ENCODE results near the gene RNF207. TPM values are rescaled to one million over a fixed set of nuclear protein-coding genes. Genes with fewer than 3 reads are reported as not detected.

Gene RNF207
- total and polyA plus RNA-seq, 2 of the 13 experiments (the other 11 are each of a cell fraction or from before 2014, with no cell fraction given) = 9.8 to 15.9 TPM

DNA sequence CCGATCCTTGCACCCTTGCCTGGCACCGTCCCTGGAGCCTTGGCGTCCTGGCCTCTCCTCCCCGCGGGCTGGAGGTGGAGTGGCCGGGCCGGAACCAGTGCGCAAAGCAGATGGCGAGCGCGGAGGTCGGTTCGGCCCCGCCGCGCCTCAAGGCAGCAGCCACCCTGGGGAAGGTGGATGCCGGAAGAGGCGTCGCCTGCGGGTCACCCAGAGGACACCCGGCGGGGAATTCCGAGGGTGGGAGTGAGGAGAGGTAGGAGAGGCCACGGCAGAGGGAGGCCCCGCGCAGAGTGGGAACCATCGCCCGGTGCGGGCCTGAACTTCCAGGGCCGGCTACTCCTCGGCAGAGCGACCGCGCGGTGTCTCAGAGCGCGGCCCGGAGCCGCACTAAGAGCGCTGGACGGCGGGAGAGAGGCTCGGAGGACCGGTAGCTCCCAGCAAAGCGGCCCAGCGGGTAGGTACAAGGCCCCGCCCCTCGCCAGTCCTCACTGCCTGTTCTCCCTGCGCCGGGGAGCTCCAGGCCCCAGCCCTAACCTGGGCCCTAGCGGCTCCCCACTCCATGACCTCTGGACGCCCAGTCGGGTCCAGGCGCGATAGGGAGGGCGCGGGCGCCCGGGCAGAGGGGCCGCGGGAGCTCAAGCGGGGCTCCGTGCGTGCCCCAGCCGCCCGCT is at the start of gene RNF207 (continued):
- TF ChIP-seq, protein P1, sequence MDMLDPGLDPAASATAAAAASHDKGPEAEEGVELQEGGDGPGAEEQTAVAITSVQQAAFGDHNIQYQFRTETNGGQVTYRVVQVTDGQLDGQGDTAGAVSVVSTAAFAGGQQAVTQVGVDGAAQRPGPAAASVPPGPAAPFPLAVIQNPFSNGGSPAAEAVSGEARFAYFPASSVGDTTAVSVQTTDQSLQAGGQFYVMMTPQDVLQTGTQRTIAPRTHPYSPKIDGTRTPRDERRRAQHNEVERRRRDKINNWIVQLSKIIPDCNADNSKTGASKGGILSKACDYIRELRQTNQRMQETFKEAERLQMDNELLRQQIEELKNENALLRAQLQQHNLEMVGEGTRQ (IDR thresholded peaks at IDR 0.05; ENCODE audit: low read depth, low read length) = no peak
- TF ChIP-seq, protein P1 (CRISPR knock-in tag; IDR thresholded peaks at IDR 0.05; ENCODE audit: borderline replicate concordance) = no peak
- TF ChIP-seq HNRNPK (IDR thresholded peaks at IDR 0.05; ENCODE audit: low read depth, low read length, poor library complexity, severe bottlenecking) = no peak
- TF ChIP-seq, protein P2, sequence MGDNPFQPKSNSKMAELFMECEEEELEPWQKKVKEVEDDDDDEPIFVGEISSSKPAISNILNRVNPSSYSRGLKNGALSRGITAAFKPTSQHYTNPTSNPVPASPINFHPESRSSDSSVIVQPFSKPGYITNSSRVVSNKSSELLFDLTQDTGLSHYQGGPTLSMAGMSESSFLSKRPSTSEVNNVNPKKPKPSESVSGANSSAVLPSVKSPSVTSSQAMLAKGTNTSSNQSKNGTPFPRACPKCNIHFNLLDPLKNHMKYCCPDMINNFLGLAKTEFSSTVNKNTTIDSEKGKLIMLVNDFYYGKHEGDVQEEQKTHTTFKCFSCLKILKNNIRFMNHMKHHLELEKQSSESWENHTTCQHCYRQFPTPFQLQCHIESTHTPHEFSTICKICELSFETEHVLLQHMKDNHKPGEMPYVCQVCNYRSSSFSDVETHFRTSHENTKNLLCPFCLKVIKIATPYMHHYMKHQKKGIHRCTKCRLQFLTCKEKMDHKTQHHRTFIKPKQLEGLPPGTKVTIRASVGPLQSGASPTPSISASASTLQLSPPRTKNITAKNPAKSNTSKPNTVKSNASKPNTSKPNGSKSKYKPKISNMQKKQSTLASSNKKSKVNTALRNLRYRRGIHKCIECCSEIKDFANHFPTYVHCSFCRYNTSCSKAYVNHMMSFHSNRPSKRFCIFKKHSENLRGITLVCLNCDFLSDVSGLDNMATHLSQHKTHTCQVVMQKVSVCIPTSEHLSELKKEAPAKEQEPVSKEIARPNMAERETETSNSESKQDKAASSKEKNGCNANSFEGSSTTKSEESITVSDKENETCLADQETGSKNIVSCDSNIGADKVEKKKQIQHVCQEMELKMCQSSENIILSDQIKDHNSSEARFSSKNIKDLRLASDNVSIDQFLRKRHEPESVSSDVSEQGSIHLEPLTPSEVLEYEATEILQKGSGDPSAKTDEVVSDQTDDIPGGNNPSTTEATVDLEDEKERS (CRISPR knock-in tag; IDR thresholded peaks at IDR 0.05) = peak; percentile 64; the same call in 1 of the 2 replicates
- TF ChIP-seq, protein P3, sequence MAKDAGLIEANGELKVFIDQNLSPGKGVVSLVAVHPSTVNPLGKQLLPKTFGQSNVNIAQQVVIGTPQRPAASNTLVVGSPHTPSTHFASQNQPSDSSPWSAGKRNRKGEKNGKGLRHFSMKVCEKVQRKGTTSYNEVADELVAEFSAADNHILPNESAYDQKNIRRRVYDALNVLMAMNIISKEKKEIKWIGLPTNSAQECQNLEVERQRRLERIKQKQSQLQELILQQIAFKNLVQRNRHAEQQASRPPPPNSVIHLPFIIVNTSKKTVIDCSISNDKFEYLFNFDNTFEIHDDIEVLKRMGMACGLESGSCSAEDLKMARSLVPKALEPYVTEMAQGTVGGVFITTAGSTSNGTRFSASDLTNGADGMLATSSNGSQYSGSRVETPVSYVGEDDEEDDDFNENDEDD (CRISPR knock-in tag; IDR thresholded peaks at IDR 0.05; ENCODE audit: borderline replicate concordance) = peak; percentile 51; the same call in 1 of the 2 replicates
- TF ChIP-seq, protein P4, sequence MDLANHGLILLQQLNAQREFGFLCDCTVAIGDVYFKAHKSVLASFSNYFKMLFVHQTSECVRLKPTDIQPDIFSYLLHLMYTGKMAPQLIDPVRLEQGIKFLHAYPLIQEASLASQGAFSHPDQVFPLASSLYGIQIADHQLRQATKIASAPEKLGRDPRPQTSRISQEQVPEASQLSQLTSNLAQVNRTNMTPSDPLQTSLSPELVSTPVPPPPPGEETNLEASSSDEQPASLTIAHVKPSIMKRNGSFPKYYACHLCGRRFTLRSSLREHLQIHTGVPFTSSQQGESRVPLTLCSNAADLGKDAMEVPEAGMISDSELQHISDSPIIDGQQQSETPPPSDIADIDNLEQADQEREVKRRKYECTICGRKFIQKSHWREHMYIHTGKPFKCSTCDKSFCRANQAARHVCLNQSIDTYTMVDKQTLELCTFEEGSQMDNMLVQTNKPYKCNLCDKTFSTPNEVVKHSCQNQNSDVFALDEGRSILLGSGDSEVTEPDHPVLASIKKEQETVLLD (CRISPR knock-in tag; IDR thresholded peaks at IDR 0.05; ENCODE audit: low read depth) = no peak; the same call in 1 of the 2 replicates
- TF ChIP-seq CBX2 (IDR thresholded peaks at IDR 0.05; ENCODE audit: low read depth, low read length) = no peak
- TF ChIP-seq CBX2 (CRISPR knock-in tag; IDR thresholded peaks at IDR 0.05; ENCODE audit: low read depth) = no peak
- no peak for TF ChIP-seq ZC3H13 (CRISPR knock-in tag; IDR thresholded peaks at IDR 0.05)
- TF ChIP-seq PHF20 (CRISPR knock-in tag; IDR thresholded peaks at IDR 0.05) = peak; percentile 41; the same call in 1 of the 2 replicates
- TF ChIP-seq, protein P5, sequence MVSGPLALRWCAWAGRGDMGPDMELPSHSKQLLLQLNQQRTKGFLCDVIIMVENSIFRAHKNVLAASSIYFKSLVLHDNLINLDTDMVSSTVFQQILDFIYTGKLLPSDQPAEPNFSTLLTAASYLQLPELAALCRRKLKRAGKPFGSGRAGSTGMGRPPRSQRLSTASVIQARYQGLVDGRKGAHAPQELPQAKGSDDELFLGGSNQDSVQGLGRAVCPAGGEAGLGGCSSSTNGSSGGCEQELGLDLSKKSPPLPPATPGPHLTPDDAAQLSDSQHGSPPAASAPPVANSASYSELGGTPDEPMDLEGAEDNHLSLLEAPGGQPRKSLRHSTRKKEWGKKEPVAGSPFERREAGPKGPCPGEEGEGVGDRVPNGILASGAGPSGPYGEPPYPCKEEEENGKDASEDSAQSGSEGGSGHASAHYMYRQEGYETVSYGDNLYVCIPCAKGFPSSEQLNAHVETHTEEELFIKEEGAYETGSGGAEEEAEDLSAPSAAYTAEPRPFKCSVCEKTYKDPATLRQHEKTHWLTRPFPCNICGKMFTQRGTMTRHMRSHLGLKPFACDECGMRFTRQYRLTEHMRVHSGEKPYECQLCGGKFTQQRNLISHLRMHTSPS (CRISPR knock-in tag; IDR thresholded peaks at IDR 0.05; ENCODE audit: low read depth) = peak; percentile 25; the same call in 1 of the 2 replicates
- no peak for TF ChIP-seq ZNF17 (CRISPR knock-in tag; IDR thresholded peaks at IDR 0.05)
- no peak for TF ChIP-seq RBAK (CRISPR knock-in tag; IDR thresholded peaks at IDR 0.05)
- no peak for TF ChIP-seq HHEX (CRISPR knock-in tag; IDR thresholded peaks at IDR 0.05)
- TF ChIP-seq ZNF207 (IDR thresholded peaks at IDR 0.05; ENCODE audit: borderline replicate concordance) = no peak
- peak; percentile 52 for TF ChIP-seq KMT2A (CRISPR knock-in tag; IDR thresholded peaks at IDR 0.05)
- no peak for TF ChIP-seq ZFP36L1 (CRISPR knock-in tag; IDR thresholded peaks at IDR 0.05)
- TF ChIP-seq, protein P6, sequence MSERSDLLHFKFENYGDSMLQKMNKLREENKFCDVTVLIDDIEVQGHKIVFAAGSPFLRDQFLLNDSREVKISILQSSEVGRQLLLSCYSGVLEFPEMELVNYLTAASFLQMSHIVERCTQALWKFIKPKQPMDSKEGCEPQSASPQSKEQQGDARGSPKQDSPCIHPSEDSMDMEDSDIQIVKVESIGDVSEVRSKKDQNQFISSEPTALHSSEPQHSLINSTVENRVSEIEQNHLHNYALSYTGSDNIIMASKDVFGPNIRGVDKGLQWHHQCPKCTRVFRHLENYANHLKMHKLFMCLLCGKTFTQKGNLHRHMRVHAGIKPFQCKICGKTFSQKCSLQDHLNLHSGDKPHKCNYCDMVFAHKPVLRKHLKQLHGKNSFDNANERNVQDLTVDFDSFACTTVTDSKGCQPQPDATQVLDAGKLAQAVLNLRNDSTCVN (CRISPR knock-in tag; IDR thresholded peaks at IDR 0.05; ENCODE audit: borderline replicate concordance) = no peak; the same call in 1 of the 2 replicates
